ENCODE measurements around the gene PRG2. TPM values are rescaled to one million over a fixed set of nuclear protein-coding genes. Genes with fewer than 3 reads are reported as not detected.

Gene PRG2
- total RNA-seq, 1 experiment from 2014 or later, result not detected

DNA sequence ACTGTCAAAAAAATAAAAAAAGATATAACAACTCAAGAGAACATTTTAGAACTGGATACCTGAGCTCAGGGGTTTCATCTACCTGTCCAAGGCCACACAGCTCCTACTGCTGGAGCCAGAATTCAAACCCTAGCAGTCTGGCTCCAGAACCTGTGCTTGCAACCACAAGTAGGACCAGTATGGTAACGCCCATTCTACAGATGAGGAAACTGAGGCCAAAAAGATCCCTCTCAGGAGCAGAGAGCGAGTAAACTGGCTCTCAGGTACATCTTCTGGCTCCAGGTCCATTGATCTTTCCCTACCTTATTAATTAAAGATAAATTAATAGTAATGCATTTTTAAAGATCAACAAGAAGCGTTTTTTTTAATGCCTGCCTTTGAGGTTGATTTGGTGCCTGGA is 33.1 kb downstream of the PRG2 start:
- Histone ChIP-seq H3K4me2 (ENCODE audit: low read length) (no peak overlapping the region), H3F3A (ENCODE audit: low read length, unreplicated experiment) (no peaks in the 10 kb centered on the region), H3K4me1 (ENCODE audit: insufficient read depth, low read length) (no peaks in the 10 kb centered on the region), H3K36me3 (ENCODE audit: low read depth, low read length) (no peaks in the 10 kb centered on the region), H4K20me1 (ENCODE audit: low read length) (no peaks in the 10 kb centered on the region), H3K79me2 (ENCODE audit: low read length) (no peaks in the 10 kb centered on the region), H2AFZ (ENCODE audit: low read length) (no peak overlapping the region), H3K9me3 (ENCODE audit: low read length) (no peaks in the 10 kb centered on the region), H3K4me3 (ENCODE audit: low read length) (no peak overlapping the region), H3K9ac (ENCODE audit: low read length) (no peak overlapping the region), H3K27ac (ENCODE audit: low read length) (no peak overlapping the region), H3K9me2 (replicated peaks; ENCODE audit: low read length) (no peaks in the 10 kb centered on the region), H3K27me3 (ENCODE audit: low read length) (no peaks in the 10 kb centered on the region)
- intact Hi-C loops (cut with micrococcal nuclease), result no loop called here
- ATAC-seq (no peak), DNase-seq (no peak)
- no TSS peak for BruUV-seq (replicated peaks)
- ChIA-PET CTCF (no interaction called here), POLR2A (ENCODE audit: unreplicated experiment) (no interaction called here)
- TF ChIP-seq EZH2 (IDR thresholded peaks at IDR 0.05; ENCODE audit: low read length, unreplicated experiment) (no peak), EZH2phosphoT487 (IDR thresholded peaks at IDR 0.05; ENCODE audit: borderline replicate concordance, low read length) (no peak)
- TF ChIP-seq, protein P1, sequence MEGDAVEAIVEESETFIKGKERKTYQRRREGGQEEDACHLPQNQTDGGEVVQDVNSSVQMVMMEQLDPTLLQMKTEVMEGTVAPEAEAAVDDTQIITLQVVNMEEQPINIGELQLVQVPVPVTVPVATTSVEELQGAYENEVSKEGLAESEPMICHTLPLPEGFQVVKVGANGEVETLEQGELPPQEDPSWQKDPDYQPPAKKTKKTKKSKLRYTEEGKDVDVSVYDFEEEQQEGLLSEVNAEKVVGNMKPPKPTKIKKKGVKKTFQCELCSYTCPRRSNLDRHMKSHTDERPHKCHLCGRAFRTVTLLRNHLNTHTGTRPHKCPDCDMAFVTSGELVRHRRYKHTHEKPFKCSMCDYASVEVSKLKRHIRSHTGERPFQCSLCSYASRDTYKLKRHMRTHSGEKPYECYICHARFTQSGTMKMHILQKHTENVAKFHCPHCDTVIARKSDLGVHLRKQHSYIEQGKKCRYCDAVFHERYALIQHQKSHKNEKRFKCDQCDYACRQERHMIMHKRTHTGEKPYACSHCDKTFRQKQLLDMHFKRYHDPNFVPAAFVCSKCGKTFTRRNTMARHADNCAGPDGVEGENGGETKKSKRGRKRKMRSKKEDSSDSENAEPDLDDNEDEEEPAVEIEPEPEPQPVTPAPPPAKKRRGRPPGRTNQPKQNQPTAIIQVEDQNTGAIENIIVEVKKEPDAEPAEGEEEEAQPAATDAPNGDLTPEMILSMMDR (conservative IDR thresholded peaks at IDR 0.05; ENCODE audit: low read depth, low read length), result no peak

DNA sequence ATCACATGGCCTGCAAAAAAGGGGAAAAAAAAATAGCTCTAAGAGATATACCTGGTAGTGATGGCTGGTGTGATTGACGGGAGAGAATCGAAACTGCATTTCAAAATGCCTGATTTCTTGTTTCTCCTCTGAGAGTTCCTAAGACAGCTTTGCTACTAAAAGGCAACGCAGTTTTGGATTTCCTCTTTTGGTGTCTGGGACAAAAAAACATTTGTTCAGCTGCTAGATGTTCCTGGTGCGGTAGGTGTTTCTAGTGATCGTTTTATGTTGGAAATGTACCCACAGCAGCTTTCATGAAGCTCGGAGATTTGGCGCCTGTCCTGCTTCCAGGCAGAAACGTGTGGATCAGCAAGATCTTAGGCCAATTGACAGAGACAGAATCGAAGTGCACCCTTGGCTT is 34.2 kb downstream of the PRG2 start:
- no TSS peak for BruUV-seq (replicated peaks)
- Histone ChIP-seq H2AFZ (ENCODE audit: low read length) (no peak overlapping the region), H3F3A (ENCODE audit: low read length, unreplicated experiment) (no peaks in the 10 kb centered on the region), H3K4me1 (ENCODE audit: insufficient read depth, low read length) (no peaks in the 10 kb centered on the region), H4K20me1 (ENCODE audit: low read length) (no peaks in the 10 kb centered on the region), H3K9me3 (ENCODE audit: low read length) (peaks cover 5% of the 10 kb centered on the region; the same call in 1 of the 2 replicates), H3K27ac (ENCODE audit: low read length) (no peak overlapping the region), H3K4me2 (ENCODE audit: low read length) (no peak overlapping the region), H3K36me3 (ENCODE audit: low read depth, low read length) (no peaks in the 10 kb centered on the region; the same call in 1 of the 2 replicates), H3K9ac (ENCODE audit: low read length) (no peak overlapping the region), H3K9me2 (replicated peaks; ENCODE audit: low read length) (no peaks in the 10 kb centered on the region), H3K4me3 (ENCODE audit: low read length) (no peak overlapping the region), H3K79me2 (ENCODE audit: low read length) (no peaks in the 10 kb centered on the region), H3K27me3 (ENCODE audit: low read length) (no peaks in the 10 kb centered on the region)
- intact Hi-C loops (cut with micrococcal nuclease), result no loop called here
- ChIA-PET POLR2A (ENCODE audit: unreplicated experiment) (no interaction called here), CTCF (no interaction called here)
- no peak for TF ChIP-seq EZH2 (IDR thresholded peaks at IDR 0.05; ENCODE audit: low read length, unreplicated experiment)
- DNase-seq, result no peak
- no peak for ATAC-seq

DNA sequence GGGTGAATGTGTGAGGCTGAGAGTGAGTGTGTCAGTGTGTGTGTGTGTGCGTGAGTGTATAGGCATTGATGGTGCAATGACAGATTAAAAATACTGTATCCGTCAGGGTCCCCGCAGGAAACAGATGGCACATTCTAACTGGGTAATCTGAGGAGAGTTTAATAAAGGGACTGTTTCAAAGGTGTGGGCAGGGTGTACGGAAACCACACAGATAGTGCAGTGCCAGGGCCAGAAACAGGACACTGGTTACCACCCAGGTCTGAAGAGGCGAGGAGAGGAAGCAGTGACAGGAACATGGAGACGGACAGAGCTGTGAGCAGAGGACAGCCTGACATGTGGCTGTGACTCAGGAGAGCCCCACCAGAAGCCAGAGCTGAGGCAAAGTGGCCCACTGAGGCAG is 35.8 kb downstream of the PRG2 start:
- ChIA-PET POLR2A (ENCODE audit: unreplicated experiment) (no interaction called here), CTCF (no interaction called here)
- Histone ChIP-seq H3K27ac (ENCODE audit: low read length) (no peak overlapping the region), H3F3A (ENCODE audit: low read length, unreplicated experiment) (no peaks in the 10 kb centered on the region), H3K9ac (ENCODE audit: low read length) (no peak overlapping the region), H3K9me3 (ENCODE audit: low read length) (peaks cover 9% of the 10 kb centered on the region; the same call in 1 of the 2 replicates), H3K36me3 (ENCODE audit: low read depth, low read length) (no peaks in the 10 kb centered on the region; the same call in 1 of the 2 replicates), H3K27me3 (ENCODE audit: low read length) (no peaks in the 10 kb centered on the region), H3K79me2 (ENCODE audit: low read length) (no peaks in the 10 kb centered on the region), H3K9me2 (replicated peaks; ENCODE audit: low read length) (no peaks in the 10 kb centered on the region), H3K4me2 (ENCODE audit: low read length) (no peak overlapping the region), H2AFZ (ENCODE audit: low read length) (no peak overlapping the region), H3K4me3 (ENCODE audit: low read length) (no peak overlapping the region), H3K4me1 (ENCODE audit: insufficient read depth, low read length) (no peaks in the 10 kb centered on the region), H4K20me1 (ENCODE audit: low read length) (no peaks in the 10 kb centered on the region)
- DNase-seq (no peak), ATAC-seq (no peak)
- no TSS peak for BruUV-seq (replicated peaks)
- intact Hi-C loops (cut with micrococcal nuclease), result no loop called here
- TF ChIP-seq EZH2 (IDR thresholded peaks at IDR 0.05; ENCODE audit: low read length, unreplicated experiment), result no peak
- no peak for TF ChIP-seq EZH2phosphoT487 (IDR thresholded peaks at IDR 0.05; ENCODE audit: borderline replicate concordance, low read length)
- TF ChIP-seq, protein P1 (conservative IDR thresholded peaks at IDR 0.05; ENCODE audit: low read depth, low read length), result no peak
